GM12878 (cell line): ENCODE results near the gene DKKL1. TPM values are rescaled to one million over a fixed set of nuclear protein-coding genes. Genes with fewer than 3 reads are reported as not detected.

Experiments used
- BCL3 ChIP-seq: IDR thresholded peaks from 2 replicates; pipeline ENCODE4 v1.6.1; 2011; ENCODE audit warnings: borderline replicate concordance, low read depth, mild to moderate bottlenecking, moderate library complexity, low read length; ENCODE audit not compliant: insufficient read depth, poor library complexity, severe bottlenecking
- BRCA1 ChIP-seq: IDR thresholded peaks from 2 replicates; pipeline ENCODE4 v1.6.1; 2011; ENCODE audit warnings: low read depth, low read length, improper control_type of control experiment
- CREB1 ChIP-seq: IDR thresholded peaks from 2 replicates; pipeline ENCODE4 v1.6.1; 2012; ENCODE audit warnings: low read depth, mild to moderate bottlenecking, inconsistent platforms
- E2F4 ChIP-seq: IDR thresholded peaks from 2 replicates; pipeline ENCODE4 v1.6.1; 2012; ENCODE audit warnings: low read depth, low read length, improper control_type of control experiment
- EED ChIP-seq: sonication (generic); IDR thresholded peaks from 2 replicates; pipeline ENCODE4 v1.6.1; 2016; ENCODE audit warnings: antibody characterized with exemption, low read depth
- FOXM1 ChIP-seq: IDR thresholded peaks from 2 replicates; pipeline ENCODE4 v1.6.1; 2012; ENCODE audit warnings: low read depth, mild to moderate bottlenecking, inconsistent platforms, low read length, moderate library complexity
- IRF3 ChIP-seq: fragments of 450-650 bp; IDR thresholded peaks from 2 replicates; pipeline ENCODE4 v1.6.1; 2014; ENCODE audit warnings: mild to moderate bottlenecking
- JUND ChIP-seq: IDR thresholded peaks from 2 replicates; pipeline ENCODE4 v1.6.1; 2012; ENCODE audit warnings: low read depth, mild to moderate bottlenecking, low read length, improper control_type of control experiment, moderate library complexity
- MEF2A ChIP-seq: IDR thresholded peaks from 2 replicates; pipeline ENCODE4 v1.6.1; 2011; ENCODE audit warnings: low read depth, mild to moderate bottlenecking, low read length, moderate library complexity; ENCODE audit not compliant: insufficient read depth
- MLLT1 ChIP-seq: fragments of 450-650 bp; IDR thresholded peaks from 2 replicates; pipeline ENCODE4 v1.6.1; 2016; ENCODE audit warnings: mild to moderate bottlenecking
- NR2C1 ChIP-seq: fragments of 450-650 bp; IDR thresholded peaks from 2 replicates; pipeline ENCODE4 v1.6.1; 2017; ENCODE audit warnings: antibody characterized with exemption, mild to moderate bottlenecking, moderate library complexity
- PKNOX1 ChIP-seq: fragments of 450-650 bp; IDR thresholded peaks from 2 replicates; pipeline ENCODE4 v1.6.1; 2016; ENCODE audit warnings: mild to moderate bottlenecking
- RBBP5 ChIP-seq: fragments of 200-600 bp; sonication (generic); conservative IDR thresholded peaks from 2 replicates; pipeline ENCODE4 v1.6.1; 2016
- RUNX3 ChIP-seq: IDR thresholded peaks from 2 replicates; pipeline ENCODE4 v1.6.1; 2012; ENCODE audit warnings: low read length, inconsistent platforms
- SMAD1 ChIP-seq: fragments of 450-650 bp; IDR thresholded peaks from 2 replicates; pipeline ENCODE4 v1.6.1; 2018; ENCODE audit warnings: mild to moderate bottlenecking, low read depth; ENCODE audit not compliant: partially characterized antibody
- SPI1 ChIP-seq: IDR thresholded peaks from 2 replicates; pipeline ENCODE4 v1.6.1; 2011; ENCODE audit warnings: low read depth, mild to moderate bottlenecking, low read length, moderate library complexity, borderline replicate concordance; ENCODE audit not compliant: insufficient read depth
- SUZ12 ChIP-seq: fragments of 200-600 bp; sonication (generic); IDR thresholded peaks from one replicate; pipeline ENCODE4 v1.6.1; 2018; ENCODE audit warnings: antibody characterized with exemption, mild to moderate bottlenecking; ENCODE audit not compliant: unreplicated experiment
- ZBED1 ChIP-seq: IDR thresholded peaks from 2 replicates; pipeline ENCODE4 v1.6.1; 2016; ENCODE audit warnings: borderline replicate concordance
- ZBTB11 ChIP-seq: fragments of 450-650 bp; formaldehyde crosslinking; IDR thresholded peaks from 2 replicates; pipeline ENCODE4 v1.5.0; 2022; ENCODE audit warnings: mild to moderate bottlenecking, missing genetic modification characterization
- ZZZ3 ChIP-seq: IDR thresholded peaks from 2 replicates; pipeline ENCODE4 v1.6.1; 2011; ENCODE audit warnings: low read depth; ENCODE audit not compliant: control insufficient read depth, insufficient read length
- polyA plus RNA-seq, 11 experiments: library from polyadenylated mRNA; depleted of rRNA in 4 of 11; unstranded in 6 of 11; stranded (reverse) in 5 of 11; fragments of >200 nt; fragmentation: Nextera tagmentation in 4 of 11; fragmentation: Illumina TruSeq in 1 of 11; extraction: Ambion mirVana in 4 of 11; extraction: Trizol in 1 of 11; gene quantifications; 1 replicate in 1 of 11; 2 replicates in 10 of 11; pipeline versions ENCODE4 v1.2.1 to v1.2.3, GENCODE V29; 2011 to 2016; ENCODE audit warnings: inconsistent platforms in 2 of 11, missing spikeins in 2 of 11, low read depth in 1 of 11
- total RNA-seq, 4 experiments: library from RNA; depleted of rRNA in 3 of 4; stranded (reverse); fragments of >200 nt in 3 of 4; fragmentation: Illumina TruSeq in 1 of 4; extraction: Trizol in 1 of 4; gene quantifications; 2 replicates each; pipeline versions ENCODE4 v1.2.1 to v1.2.3, GENCODE V29; 2013 to 2021

Gene DKKL1
- total and polyA plus RNA-seq, 10 of the 15 experiments (the other 5 are each of a cell fraction or from before 2014, with no cell fraction given), result not detected

- TF ChIP-seq CREB1, result no peak
- TF ChIP-seq IRF3, result no peak
- peak; percentile 61; the same call in 1 of the 2 replicates for TF ChIP-seq ZBED1
- no peak for TF ChIP-seq ZBTB11 (CRISPR knock-in tag)
- no peak for TF ChIP-seq JUND
- TF ChIP-seq RBBP5, result no peak
- TF ChIP-seq FOXM1, result no peak
- peak; percentile 84 for TF ChIP-seq SPI1
- peak; percentile 8; the same call in 1 of the 2 replicates for TF ChIP-seq PKNOX1
- no peak for TF ChIP-seq BRCA1
- no peak for TF ChIP-seq ZZZ3
- no peak for TF ChIP-seq MEF2A
- peak; percentile 93 for TF ChIP-seq EED
- no peak for TF ChIP-seq SMAD1
- TF ChIP-seq BCL3, result no peak
- no peak for TF ChIP-seq E2F4
- no peak for TF ChIP-seq NR2C1
- no peak; the same call in none of the 2 replicates for TF ChIP-seq RUNX3
- TF ChIP-seq SUZ12, result no peak
- TF ChIP-seq MLLT1, result peak; percentile 38; the same call in 1 of the 2 replicates
Observed at GRCh38 chr19:49335071-49335783, 28.4 kb upstream of the DKKL1 start, which contains the start of gene CD37 (continued).
